Naive B cell (primary cell): ENCODE data around the gene ZKSCAN5. TPM values are rescaled to one million over a fixed set of nuclear protein-coding genes. Genes with fewer than 3 reads are reported as not detected.

ENCODE experiments used
- polyA plus RNA-seq, 6 donors: library from polyadenylated mRNA; unstranded; fragments of 300-500 nt; fragmentation: Illumina TruSeq; gene quantifications; one replicate each; pipeline ENCODE4 v1.2.3, GENCODE V29; 2021; ENCODE audit warnings: low read depth in 6 of 6

Gene ZKSCAN5
- polyA plus RNA-seq, 6 donors from 2014 or later: 2.8 to 8.1 (median 4.2) TPM

Other genes starting within 250 kb of the ZKSCAN5 start
- not detected for gene MYH16, start 231.8 kb upstream of the ZKSCAN5 start, polyA plus RNA-seq
- gene ARPC1A, start 178.8 kb upstream of the ZKSCAN5 start, polyA plus RNA-seq: 100 to 1,000 TPM in 2 of 6 donors, 10 to 100 TPM in 4; 49.5 to 109 (median 91.8) TPM
- gene ARPC1B, start 129.9 kb upstream of the ZKSCAN5 start, polyA plus RNA-seq: 100 to 1,000 TPM; 434 to 595 (median 483) TPM
- gene PDAP1, start 96.1 kb upstream of the ZKSCAN5 start, polyA plus RNA-seq: 10 to 100 TPM; 23.3 to 28.5 (median 25.7) TPM
- 100 to 1,000 TPM; 129 to 201 (median 182) TPM for gene BUD31, start 95.7 kb upstream of the ZKSCAN5 start, polyA plus RNA-seq
- 1 to 10 TPM; 2.3 to 6.3 (median 3.5) TPM for gene PTCD1, start 65.9 kb upstream of the ZKSCAN5 start, polyA plus RNA-seq
- gene CPSF4, start 65.7 kb upstream of the ZKSCAN5 start, polyA plus RNA-seq: 10 to 100 TPM; 21.5 to 51.4 (median 24.5) TPM
- gene ATP5MF, start 38.5 kb upstream of the ZKSCAN5 start, polyA plus RNA-seq: 100 to 1,000 TPM; 341 to 412 (median 366) TPM
- gene ZNF789, start 31.8 kb upstream of the ZKSCAN5 start, polyA plus RNA-seq: 1 to 10 TPM; 6.3 to 9.4 (median 7.0) TPM
- gene ZNF394, start 4.4 kb upstream of the ZKSCAN5 start, polyA plus RNA-seq: 10 to 100 TPM; 47.3 to 71.6 (median 64.5) TPM
- gene FAM200A, start 47.5 kb downstream of the ZKSCAN5 start, polyA plus RNA-seq: 1 to 10 TPM; 3.5 to 6.4 (median 5.3) TPM
- gene ZNF655, start 54.0 kb downstream of the ZKSCAN5 start, polyA plus RNA-seq: 10 to 100 TPM; 55.4 to 90.0 (median 68.5) TPM
- 1 to 10 TPM in 5 of 6 donors, not detected in 1; 1.1 to 2.7 (median 1.3) TPM for gene TMEM225B, start 93.6 kb downstream of the ZKSCAN5 start, polyA plus RNA-seq
- 10 to 100 TPM in 5 of 6 donors, 1 to 10 TPM in 1; 8.8 to 19.0 (median 12.1) TPM for gene ZSCAN25, start 112.3 kb downstream of the ZKSCAN5 start, polyA plus RNA-seq
- gene CYP3A5, start 175.3 kb downstream of the ZKSCAN5 start, polyA plus RNA-seq: under 1 TPM in 2 of 6 donors, not detected in 4; 0.40 to 0.52 TPM
- gene CYP3A7, start 230.5 kb downstream of the ZKSCAN5 start, polyA plus RNA-seq: not detected